GM12872 (cell line): ENCODE data around the gene IFTAP.

Experiments
- CTCF ChIP-seq: IDR thresholded peaks from 3 replicates; pipeline ENCODE4 v1.5.1; 2011; ENCODE audit warnings: low read depth, mild to moderate bottlenecking, low read length, moderate library complexity; ENCODE audit not compliant: insufficient read depth

Gene IFTAP

GRCh38 chr11:36703055-36703404, 108.7 kb downstream of the IFTAP start:
- TF ChIP-seq CTCF: no peak
